ENCODE results near the gene C1orf174. TPM values are rescaled to one million over a fixed set of nuclear protein-coding genes. Genes with fewer than 3 reads are reported as not detected.
A peak's percentile ranks its signal among the peaks of the same experiment; 100 is the strongest.

Gene C1orf174
- total RNA-seq, 4 donors from 2014 or later = 27.3 to 36.6 (median 32.7) TPM

DNA sequence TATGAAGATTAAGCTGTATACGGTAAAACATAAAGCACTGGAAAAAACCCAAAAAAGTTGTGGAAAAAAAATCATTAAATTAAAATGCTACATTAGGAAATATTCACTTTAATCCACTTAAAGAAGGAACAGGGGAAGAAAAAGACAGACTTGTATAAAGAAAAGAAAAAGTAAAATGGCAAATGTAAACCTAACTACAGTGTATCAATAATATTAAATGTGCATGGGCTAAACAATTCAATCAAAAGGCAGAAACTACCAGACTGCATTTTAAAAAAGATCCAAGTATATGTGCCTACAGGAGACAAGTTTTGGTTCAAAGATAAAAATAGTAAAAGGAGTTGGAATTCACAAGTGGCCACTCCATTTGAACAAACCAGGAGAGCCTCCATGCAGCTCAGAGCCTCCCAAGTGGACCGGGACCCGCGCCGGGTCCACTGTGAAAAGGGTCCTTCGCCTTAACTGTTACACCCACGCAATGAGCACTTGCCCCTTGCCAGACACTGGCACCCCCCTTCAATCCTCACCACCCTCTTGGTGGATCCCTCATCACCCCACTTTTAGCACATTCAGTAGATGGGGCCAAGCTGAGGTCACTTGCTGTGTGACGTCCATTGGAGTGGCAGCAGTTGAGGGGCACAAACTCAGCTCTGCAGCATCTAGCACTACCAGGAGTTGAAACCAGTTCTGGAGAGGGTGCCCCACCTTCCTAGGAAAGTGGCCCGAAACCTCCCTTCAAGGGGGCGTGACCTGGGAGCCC lies 898 bp downstream of the C1orf174 start:
- H3K36me3 ChIP-seq = no peaks in the 10 kb centered on the region
- 26 to 39% methylated on average over 8 to 10 of the region's 10 CpGs for WGBS, 2 donors
- intact Hi-C loops (cut with DNase I) = loop anchor here (5.0 kb wide), 1 partner anchor 42 kb away; the partner anchor contains the start of genes CEP104 and DFFB
- H3K4me3 ChIP-seq (replicated peaks in 1 of 3) = peak overlapping the region; percentile 52 to 95 (median 78)
- H3K4me1 ChIP-seq = peaks cover 4 to 10% of the 10 kb centered on the region in 2 donors
- TF ChIP-seq, protein P1, sequence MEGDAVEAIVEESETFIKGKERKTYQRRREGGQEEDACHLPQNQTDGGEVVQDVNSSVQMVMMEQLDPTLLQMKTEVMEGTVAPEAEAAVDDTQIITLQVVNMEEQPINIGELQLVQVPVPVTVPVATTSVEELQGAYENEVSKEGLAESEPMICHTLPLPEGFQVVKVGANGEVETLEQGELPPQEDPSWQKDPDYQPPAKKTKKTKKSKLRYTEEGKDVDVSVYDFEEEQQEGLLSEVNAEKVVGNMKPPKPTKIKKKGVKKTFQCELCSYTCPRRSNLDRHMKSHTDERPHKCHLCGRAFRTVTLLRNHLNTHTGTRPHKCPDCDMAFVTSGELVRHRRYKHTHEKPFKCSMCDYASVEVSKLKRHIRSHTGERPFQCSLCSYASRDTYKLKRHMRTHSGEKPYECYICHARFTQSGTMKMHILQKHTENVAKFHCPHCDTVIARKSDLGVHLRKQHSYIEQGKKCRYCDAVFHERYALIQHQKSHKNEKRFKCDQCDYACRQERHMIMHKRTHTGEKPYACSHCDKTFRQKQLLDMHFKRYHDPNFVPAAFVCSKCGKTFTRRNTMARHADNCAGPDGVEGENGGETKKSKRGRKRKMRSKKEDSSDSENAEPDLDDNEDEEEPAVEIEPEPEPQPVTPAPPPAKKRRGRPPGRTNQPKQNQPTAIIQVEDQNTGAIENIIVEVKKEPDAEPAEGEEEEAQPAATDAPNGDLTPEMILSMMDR (IDR thresholded peaks at IDR 0.05) = no peak
- TF ChIP-seq POLR2A (IDR thresholded peaks at IDR 0.05) = no peak
- H3K27ac ChIP-seq = peak overlapping the region; percentile 88 to 99 (median 97)
- no peaks in the 10 kb centered on the region for H3K9me3 ChIP-seq
- no peak for DNase-seq
- H3K27me3 ChIP-seq = no peaks in the 10 kb centered on the region

DNA sequence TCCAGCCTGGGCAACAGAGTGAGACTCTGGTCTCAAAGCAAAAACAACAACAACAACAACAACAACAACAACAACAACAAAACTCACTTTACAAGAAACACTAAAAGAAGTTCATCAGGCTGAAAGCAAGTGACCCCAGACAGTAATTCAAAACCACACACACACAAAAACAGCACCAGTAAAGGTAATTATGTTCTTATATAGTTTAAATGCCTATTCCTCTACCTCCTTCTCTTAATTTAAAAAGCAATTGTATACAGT lies 1.7 kb downstream of the C1orf174 start:
- H3K27me3 ChIP-seq = no peaks in the 10 kb centered on the region
- no peak overlapping the region for H3K4me3 ChIP-seq (replicated peaks in 1 of 3)
- no peaks in the 10 kb centered on the region for H3K36me3 ChIP-seq
- H3K4me1 ChIP-seq = peaks cover 4 to 10% of the 10 kb centered on the region in 2 donors
- TF ChIP-seq, protein P1 (IDR thresholded peaks at IDR 0.05) = no peak
- no peak for TF ChIP-seq POLR2A (IDR thresholded peaks at IDR 0.05)
- H3K27ac ChIP-seq = no peak overlapping the region
- DNase-seq = no peak
- intact Hi-C loops (cut with DNase I) = loop anchor here (5.0 kb wide), 1 partner anchor 41 kb away; the partner anchor contains the start of genes CEP104 and DFFB
- no peaks in the 10 kb centered on the region for H3K9me3 ChIP-seq

DNA sequence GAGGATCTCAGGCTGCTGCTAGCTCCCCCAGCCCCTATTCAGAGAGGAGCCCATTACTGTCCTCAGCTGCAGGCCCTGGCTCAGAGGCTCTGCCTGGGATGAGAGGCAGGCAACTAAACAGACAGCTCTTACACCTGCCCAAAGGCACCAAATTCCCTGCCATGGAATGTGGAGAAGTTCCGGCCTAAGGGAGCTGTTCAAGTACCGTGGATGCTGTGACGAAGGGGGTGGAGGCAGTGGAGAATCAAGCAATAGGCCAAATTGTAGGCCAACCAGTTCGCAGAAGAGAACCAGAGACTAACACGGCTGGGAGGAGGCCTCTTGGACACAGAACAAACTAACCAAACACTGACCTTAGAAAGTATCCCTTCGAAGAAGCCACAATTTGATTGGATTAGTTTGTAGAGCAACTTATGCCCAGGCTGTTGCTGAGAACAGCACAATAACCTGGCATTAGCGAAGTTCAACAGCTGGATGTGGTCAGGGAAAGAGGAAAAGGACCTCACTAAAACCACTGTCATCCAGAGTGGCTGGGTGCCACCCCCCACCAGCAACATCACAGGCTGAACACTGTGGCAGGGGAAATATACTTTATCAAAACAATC lies 3.6 kb downstream of the C1orf174 start:
- Histone ChIP-seq H3K27me3 (no peaks in the 10 kb centered on the region), H3K4me1 (peaks cover 8 to 13% of the 10 kb centered on the region in 2 donors), H3K4me3 (replicated peaks in 1 of 3) (no peak overlapping the region), H3K9me3 (no peaks in the 10 kb centered on the region), H3K36me3 (no peaks in the 10 kb centered on the region), H3K27ac (no peak overlapping the region)
- 85 to 90% methylated on average over 7 of the region's 7 CpGs for WGBS, 2 donors
- intact Hi-C loops (cut with DNase I) = loop anchor here (5.0 kb wide), 1 partner anchor 39 kb away; the partner anchor contains the start of genes CEP104 and DFFB
- TF ChIP-seq, protein P1 (IDR thresholded peaks at IDR 0.05) = no peak
- no peak for TF ChIP-seq POLR2A (IDR thresholded peaks at IDR 0.05)
- DNase-seq = no peak

DNA sequence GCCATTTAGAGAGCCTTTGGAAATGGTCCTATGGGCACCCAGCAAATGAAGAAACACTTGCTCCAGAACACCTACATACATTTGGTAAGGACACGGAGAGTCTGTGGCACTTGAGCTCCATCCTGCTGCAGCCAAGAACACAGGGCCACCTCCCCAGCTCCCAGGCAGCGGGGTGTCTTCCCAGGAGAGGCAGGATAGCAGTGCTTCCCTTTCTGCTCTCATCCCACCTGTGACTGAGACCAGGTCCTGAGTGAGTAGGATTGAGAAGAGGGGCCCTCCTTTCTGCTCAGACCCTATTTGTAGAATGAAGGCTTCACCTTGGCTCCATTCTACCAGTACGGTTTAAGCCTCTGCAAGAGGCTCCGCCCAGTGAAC lies 4.1 kb downstream of the C1orf174 start:
- H3K27ac ChIP-seq = no peak overlapping the region
- peaks cover 7 to 13% of the 10 kb centered on the region in 2 donors for H3K4me1 ChIP-seq
- no peak overlapping the region for H3K4me3 ChIP-seq (replicated peaks in 1 of 3)
- no peak for DNase-seq
- TF ChIP-seq POLR2A (IDR thresholded peaks at IDR 0.05) = no peak
- TF ChIP-seq, protein P1 (IDR thresholded peaks at IDR 0.05) = no peak
- WGBS, 2 donors = 82 to 98% methylated on average over 3 to 4 of the region's 4 CpGs
- H3K9me3 ChIP-seq = no peaks in the 10 kb centered on the region
- intact Hi-C loops (cut with DNase I) = loop anchor here (5.0 kb wide), 1 partner anchor 39 kb away; the partner anchor contains the start of genes CEP104 and DFFB
- no peaks in the 10 kb centered on the region for H3K27me3 ChIP-seq
- H3K36me3 ChIP-seq = peaks cover 0 to 1% of the 10 kb centered on the region in 2 donors
